Activated CD4-positive, alpha-beta T cell treated with anti-CD3 and anti-CD28 coated beads for 4 hours (primary cell): ENCODE measurements around the gene SYK.
"Not testable (repeated sequence)": the region's sequence is repeated elsewhere in the genome, so short reads cannot be mapped to it uniquely, and the experiment has no call there.

Source experiments
- DNase-seq, 2 donors: peaks; one replicate each; pipeline ENCODE4 v3.0.0-alpha.2; 2020

SYK gene

DNA sequence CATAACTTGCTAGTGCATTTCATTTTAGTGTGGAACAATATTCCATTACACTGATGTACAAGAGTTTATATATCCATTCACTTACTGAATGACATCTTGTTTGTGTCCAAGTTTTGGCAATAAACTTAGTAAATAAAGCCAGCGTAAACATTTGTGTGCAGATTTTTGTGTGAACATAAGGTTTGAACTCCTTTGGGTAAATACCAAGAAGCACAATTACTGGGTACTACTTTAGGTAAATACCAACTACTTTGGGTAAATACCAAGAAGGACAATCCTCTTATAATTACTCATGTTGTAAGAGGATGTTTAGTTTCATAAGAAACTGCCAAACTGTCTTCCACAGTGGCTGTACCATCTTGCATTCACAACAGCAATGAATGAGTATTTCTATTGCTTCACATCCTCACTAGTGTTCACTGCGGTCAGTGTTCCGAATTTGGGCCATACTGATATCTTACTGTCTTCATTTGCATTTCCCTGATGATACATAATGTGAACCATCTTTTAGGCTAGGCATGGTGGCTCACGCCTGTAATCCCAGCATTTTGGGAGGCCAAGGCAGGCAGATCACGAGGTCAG lies 2.3 kb upstream of the SYK start:
- no peak for DNase-seq

DNA sequence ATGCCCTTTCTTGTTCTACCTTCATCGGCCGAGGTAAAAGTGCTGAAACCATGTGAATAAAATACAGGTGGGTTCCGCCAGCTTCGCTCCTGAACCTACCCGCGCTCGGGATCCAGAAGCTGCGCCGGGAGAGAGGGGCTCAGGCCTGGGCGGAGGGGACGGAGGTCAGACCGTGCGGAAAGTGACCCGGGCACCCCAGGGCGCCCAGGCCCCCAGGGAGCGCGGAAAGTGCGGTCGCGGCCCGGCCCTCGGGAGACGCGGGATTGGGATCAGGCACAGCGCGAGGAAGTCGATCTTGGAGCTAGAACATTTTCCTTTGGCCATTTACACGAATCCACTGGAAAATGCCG lies 329 bp downstream of the SYK start:
- no peak for DNase-seq

DNA sequence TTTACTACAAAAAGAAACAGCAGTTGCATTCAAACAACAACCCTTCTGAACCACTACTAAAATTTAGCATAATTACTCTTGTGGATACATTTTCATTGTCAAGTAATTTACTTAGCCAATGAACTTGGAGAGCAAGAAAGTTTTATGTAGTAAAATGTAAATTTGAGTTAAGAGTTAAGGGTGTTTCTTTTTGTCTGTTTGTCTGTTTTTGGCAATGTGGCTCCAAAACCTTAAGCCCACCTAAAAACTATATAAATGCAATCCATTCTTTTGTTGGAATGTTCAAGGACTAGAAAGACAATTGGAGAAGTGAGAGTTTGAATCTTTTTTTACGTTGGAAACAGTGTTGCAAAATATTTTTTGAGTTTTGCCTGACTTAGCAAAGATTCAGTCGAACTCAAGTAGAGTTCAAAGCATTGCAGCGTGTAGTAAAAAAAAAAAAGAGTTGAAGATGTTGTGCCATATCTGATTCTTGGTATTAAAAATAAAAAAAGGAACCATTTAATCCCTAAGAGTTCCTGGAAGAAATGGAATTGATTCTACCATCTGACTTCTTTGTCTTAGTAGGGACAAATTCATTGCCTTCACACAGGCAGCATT lies 867 bp downstream of the SYK start:
- DNase-seq = no peak

DNA sequence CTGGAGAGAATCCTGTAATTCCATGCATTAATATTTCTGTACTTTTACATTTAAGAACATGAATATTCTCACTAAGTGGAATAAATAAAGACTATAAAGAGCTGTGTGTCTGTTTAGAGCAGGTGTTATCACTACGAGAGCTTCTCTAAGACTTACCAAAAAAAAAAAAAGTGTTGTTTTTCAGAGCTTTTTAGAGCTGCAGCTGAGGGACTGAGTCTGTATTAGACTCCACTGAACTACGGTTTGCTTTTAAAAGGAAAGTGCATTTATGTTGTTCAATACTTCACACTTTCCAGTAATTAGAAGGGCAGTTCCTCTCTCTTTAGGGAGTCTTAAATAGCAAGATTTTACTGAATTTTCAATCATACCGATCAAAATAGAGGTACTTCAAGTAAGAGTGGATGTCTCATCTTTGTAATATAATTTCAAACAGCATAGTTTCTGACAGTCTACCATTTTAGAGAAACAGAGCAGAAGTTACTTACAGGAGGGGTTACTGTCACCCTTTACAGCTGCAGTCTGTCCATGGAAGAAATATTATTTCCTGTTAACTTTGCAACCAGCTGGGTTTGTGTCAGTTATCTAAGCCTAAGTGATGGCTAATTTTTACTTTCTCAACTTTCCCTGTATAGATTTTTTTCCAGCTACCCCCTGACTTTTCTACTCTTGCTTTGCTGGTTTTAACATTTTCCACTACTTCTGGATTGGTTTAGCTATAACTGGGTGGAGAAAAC lies 2.4 kb downstream of the SYK start:
- DNase-seq = no peak

DNA sequence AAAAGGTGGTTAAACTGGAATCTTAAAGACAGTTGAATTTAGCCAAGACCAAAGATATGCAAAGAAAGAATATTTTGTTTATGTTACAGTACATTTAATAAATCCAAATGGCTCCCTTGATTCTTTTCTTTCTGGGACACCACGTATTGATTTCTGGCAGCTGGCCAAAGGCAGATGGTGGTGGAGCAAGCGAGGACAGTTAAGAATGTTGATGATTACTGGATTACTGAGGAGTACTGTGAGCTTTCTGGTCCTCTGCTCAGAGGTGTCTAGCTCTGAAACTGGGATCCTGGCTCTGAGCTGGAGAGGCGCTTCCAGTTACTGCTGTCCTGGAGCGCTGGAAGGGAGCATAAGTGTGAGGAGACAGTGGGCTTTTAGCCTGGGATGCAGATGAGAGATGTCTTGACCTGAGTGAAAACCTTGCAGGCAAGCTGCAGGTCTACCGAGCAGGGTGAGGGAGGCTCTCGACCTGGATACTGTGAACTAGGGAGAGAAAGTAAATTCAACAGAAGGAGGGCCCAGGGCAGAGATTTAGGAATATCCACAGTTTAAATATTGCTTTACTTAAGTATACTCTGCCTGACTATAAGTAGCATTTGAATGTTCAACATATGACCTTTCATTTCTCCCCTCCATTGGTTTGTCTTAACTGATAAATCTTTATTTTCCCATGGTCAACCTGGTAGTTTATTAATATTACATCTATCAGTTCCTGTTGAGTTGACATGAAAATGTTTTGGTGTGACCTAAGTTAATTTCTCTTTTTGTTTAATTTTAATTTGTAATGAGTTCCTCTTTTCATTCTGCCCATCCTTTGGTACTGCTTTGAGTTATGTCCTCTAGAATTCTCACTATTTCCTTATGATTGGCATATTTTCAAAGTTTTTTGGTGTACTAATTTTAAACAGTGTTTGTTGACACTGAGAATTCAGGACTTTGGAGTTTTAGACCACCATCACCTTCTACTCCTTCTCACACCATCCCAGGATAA lies 3.7 kb downstream of the SYK start:
- no peak for DNase-seq

DNA sequence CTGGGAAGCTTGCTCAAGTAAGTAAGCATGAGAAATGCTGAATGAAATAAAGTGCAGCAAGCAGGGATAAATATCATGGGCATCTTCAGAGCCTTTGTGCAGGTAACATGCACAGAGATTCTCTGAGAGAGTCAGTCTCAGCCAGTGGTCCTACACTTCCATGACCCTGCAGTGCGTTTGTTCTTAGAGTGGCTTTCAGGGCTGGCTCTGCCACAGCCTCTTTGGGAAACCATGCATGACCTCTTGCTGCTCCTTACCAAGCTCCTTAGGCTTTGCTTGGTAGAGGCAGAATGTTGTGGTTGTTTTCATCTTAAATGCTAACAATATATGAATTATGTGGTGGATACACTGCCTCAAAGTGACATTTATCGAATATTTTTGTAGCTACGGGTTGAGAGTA lies 5.4 kb downstream of the SYK start:
- DNase-seq = no peak

DNA sequence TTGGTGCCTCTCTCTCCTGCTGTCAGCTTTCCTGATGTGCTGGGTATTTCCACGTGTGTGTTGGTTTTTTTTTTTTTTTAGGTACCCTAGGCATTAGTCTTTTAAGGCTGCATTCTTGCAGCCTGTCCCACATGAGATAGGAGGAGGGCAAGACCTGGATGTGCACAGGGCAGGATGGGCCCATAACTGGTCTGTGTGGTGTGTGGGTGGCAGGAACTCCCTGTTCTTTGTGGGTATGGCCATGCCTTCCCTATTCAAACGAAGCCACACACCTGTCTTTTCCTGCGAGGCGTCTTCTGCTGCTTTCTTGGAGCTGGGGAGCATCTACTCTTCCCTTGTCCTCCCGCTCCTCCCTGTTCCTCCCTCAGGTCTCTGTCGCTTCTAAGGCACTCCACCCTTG lies 6.8 kb downstream of the SYK start:
- no peak for DNase-seq

DNA sequence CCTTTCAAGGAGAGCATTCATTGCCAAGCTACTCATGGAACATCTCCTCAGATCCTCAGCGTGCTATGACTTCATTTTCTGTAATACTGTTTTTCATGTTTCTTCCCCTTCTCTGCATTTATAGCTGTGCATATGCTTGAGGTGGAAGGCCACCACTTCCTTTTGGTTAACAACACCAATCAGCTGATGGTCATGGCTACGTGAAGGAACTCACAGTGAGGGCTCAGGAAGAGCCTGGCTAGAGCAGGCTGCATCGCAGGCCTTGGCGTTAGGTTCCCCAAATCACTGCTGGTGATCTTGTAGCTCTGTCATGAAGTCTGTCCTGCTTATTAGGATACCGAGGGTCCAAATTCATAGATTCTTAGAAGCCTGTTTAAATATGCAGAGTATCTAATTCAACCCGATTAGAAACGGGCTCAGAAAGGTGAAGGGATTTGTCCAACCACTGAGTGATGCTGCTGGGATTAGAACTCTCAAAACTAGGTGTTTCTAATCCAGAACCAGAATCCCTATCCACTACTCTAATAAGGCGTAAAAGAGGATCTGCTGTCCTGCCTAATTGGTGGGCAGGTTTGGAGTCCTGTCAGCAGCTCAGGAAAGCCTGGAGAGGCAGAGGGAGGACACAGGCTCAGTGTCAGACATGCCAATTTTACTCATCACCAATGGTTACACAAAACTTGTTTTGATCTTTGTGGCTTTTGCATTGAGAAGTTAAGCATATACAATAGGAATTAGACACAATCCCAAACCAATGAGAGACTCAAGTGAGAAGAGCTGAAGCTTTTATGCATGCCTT lies 7.5 kb downstream of the SYK start:
- DNase-seq = no peak

DNA sequence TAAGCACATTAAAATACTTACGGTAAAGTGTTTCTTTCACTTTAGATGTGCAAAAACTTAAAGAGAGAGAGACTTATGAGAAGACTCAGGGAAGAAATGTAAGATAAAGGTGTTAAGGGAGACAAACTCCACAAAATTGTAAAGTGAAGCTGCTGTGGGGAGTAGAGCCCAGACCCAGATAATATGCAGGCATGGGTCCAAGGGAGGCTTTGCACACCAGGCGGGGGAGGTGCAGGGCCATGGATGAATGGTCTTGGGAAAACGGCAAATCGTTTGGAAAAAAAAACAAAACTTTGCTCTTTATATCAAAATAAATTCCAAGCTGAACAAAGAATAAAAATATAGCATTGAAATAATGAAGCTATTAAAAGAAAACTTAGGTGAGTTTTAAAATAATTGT lies 9.1 kb downstream of the SYK start:
- DNase-seq = no peak

DNA sequence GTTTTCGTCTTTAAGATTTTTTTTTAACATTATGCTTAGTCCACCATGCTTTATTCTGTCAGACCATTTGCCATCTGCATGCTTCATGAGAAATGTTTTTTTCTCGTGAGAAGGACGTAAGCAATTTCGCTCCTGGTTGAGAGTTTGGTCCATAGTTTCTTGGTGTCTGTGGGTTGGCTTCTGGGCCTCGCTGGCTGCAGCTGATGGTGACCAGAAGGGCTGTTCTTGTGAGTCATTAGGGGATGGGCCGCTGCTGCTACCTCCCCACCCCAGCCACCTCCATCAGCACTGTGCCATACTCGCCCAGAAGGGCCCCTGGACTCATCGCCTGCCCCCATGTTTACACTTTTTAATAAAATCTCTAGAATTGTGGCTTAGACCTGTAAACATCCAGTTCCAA lies 11.4 kb downstream of the SYK start:
- no peak for DNase-seq

DNA sequence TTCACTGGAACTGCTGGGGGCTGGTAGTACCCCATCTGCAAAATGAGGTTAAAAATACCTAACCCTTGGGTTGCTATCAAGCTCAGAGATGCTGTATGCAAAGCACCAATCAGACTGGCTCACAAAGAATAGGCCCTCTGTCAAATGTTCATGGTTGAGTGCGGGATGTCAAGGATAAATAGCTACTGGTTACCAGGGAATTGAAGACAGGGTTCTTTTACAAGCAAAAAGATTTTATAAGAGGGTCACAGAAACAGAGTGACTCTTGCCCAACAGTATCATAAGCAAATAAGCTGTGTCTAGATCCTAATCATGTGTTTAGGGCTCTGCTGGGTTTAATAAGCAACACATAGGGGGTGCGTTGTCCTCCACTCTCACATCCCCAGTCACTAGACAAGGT lies 11.9 kb downstream of the SYK start:
- no peak for DNase-seq

DNA sequence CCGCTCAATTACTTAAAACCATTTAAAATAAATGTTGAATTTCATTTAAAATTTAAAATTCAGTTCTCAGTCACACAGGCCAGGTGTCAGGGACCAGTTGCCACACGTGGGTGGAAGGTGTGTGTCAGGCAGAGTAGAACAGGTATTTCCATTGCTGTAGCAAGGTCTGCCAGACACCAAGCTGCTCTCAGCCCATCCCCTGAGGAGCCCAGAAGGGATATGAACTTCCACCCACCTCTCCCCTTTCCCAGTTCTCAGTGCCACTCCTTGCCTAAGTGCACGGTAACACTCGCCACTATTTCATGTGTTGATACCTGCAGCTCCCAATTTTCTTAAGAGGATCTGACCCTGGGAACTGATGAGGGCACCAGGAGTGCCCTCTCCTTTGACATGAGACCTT lies 12.7 kb downstream of the SYK start:
- no peak for DNase-seq

DNA sequence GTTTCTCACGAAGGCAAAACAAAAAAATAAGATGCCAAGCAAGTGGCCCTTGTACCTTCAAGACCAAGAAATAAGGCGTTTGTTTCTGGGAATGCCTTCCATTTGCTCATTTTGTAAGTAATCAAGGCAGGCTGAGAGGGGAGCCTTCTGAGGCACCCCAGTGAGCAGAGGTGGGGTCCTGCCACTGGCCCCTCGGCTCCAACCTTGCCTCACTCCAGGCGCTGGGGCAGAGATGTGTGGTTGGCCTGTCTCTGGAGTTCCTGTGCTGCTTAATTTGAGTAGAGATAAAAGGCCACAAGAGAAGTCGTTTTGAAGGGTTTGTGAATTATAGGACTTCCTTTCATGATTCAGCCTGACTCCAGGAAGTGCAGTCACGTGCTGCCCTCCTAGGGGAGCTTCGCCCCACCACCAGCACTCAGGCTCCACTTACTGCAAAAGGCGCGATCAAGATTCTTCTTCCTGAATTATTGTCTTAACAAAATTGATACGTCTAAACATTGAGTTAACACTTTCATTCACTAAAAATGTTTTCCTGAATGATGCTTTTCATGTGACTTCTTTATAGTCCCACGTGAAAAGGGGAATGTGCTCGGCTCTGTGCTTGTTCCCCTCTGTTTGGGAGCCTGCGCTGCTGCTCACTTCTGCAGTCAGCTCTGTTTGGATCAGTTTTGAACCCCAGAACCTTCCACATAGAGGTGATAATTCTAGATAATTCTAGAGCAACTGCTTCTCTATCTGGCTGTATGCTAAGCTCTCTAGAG lies 13.7 kb downstream of the SYK start:
- DNase-seq = no peak

DNA sequence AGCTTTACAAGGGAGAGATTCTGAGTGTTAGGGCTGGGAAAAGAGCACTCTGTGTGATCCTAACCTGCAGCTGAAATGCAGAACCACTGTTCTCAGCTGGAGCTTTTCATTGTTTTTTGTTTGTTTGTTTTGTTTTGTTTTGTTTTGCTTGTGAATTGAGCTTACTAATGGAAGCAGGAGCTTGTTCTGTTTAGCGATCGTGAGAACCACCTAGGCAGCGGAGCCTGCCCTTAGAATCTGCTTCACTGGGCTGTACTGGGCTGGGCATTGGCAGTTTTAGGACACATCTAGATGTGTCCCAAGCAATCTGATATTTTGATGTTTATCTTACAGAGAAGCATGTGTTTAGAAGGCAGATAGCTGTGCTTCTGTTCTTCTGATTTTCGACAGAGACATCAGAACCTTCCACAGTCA lies 14.3 kb downstream of the SYK start:
- DNase-seq = no peak

DNA sequence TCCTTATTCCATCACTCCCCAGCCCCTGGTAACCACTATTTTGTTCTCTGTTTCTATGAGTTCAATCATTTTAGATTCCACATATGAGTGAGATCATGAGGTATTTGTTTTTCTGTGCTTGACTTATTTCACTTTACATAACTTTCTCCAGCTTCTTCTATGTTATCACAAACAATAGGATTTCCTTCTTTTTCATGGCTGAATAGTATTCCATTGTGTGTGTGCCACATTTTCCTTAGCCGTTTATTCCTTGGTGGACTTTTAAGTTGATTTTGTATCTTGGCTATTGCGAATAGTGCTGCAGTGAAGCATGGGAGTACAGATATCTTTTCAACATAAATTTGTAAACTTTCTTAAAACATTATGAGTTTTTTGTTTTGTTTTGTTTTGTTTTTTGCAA lies 15.1 kb downstream of the SYK start:
- no peak for DNase-seq

DNA sequence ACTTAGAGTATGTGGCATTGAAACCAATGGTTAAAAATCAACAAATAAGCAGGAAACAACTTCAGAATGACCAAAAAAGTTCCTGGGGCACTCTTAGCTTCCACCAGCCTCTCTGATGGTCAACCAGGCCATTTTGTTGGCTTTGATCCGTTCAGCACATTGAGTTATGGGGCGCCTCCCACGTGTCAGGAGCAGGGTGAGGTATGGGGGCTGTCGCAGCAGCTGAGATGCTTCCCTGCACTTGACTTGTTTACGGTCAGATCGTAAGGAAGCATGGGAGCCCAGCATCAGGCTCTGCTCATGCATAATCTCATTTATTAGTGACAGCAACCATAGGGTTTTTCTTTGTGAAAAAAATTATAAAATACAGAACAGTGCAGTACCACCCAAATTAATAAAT lies 16.7 kb downstream of the SYK start:
- DNase-seq = no peak

DNA sequence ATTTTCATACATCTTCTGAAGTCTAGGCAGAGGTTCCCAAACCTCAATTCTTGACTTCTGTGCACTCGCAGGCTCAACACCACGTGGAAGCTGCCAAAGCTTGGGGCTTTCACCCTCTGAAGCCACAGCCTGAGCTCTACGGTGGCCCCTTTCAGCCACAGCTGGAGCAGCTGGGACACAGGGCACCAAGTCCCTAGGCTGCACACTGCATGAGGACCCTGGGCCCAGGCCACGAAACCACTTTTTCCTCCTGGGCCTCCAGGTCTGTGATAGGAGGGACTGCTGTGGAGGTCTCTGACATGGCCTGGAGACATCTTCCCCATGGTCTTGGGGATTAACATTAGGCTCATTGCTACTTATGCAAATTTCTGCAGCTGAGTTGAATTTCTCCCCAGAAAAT lies 18.8 kb downstream of the SYK start:
- DNase-seq = not testable (repeated sequence)

DNA sequence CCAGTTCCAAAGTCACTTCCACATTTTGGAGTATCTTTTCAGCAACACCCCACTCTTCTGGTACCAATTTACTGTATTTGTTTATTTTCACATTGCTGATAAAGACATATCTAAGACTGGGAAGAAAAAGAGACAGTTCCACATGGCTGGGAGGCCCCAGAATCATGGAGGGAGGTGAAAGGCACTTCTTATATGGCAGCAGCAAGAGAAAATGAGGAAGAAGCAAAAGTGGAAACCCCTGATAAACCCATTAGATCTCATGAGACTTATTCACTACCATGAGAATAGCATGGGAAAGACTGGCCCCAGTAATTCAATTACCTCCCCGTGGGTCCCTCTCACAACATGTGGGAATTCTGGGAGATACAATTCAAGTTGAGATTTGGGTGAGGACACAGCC lies 19.6 kb downstream of the SYK start:
- DNase-seq = not testable (repeated sequence)

DNA sequence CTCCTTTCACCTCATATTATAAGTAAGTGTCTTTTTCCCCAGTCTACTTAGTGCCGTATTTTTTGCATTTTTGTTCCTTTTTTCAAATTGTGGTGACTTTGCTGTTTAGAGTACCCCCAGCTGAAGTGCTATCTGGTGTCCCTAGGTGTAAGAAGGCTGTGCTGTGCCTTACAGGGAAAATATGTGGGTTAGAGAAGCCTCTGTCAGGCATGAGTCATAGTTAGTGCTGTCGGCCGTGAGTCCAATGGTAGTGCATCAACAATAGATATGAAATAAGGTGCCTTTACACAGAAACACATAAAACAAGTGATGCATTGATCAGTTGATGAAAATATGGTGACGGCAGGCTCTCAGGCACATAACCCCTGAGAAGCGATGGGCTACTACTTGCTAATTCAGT lies 20.1 kb downstream of the SYK start:
- DNase-seq = no peak

DNA sequence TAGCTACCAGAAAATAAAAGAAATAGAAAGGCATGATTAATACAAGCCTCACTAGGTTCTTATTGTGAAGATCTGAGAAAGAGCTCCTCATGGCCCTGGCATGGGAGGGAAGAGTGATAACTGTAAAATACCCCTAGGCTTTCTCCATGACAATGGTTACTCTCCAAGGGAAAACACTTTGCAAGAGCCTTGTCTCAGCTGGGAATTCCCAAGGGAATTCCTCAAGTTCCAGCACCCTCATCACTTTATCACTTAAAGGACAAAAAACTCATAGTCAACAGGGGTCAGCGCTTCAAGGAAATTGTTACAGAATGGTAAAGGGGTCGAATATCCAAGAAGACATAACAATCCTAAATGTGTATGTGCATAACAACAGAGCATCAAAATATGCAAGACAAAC lies 21.2 kb downstream of the SYK start:
- DNase-seq = no peak

DNA sequence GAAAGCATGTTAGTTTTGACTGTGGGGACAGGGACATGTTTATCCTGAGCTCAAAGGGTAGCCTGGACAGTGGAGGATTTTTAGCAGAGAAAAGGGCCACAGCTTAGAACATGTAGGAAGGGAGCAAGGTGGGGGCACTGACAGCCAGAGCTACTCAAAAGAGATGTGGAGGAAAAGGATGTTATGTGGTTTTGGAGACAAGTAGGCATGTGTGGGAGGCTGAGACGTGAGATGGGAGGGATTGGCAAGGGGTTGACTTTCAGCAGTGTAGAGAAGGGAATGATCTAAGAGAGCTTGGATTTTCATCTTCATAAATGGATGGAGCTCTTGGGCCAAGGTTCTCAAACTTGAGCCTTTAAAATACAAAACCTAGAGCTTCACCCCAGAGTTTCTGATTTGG lies 24.0 kb downstream of the SYK start:
- DNase-seq = no peak
